ENCODE measurements around the gene LGALSL.
A peak's percentile ranks its signal among the peaks of the same experiment; 100 is the strongest.
"Not testable (repeated sequence)": the region's sequence is repeated elsewhere in the genome, so short reads cannot be mapped to it uniquely, and the experiment has no call there.

LGALSL gene

DNA sequence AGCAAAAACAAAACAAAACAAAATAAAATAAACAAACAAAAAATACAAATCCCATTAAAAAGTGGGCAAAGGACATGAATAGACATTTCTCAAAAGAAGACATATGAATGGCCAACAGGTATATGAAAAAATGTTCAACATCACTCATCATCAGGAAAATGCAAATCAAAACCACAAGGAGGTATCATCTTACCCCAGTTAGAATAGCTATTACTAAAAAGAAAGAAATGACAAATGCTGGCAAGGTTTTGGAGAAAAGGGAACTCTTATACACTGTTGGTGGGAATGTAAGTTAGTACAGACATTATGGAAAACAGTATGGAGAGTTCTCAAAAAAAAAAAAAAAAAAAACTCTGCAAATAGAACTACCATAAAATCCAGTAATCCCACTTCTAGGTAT is 8.0 kb upstream of the LGALSL start:
- not testable (repeated sequence) for DNase-seq

GRCh38 chr2:64447317-64448040 is 6.5 kb upstream of the LGALSL start:
- no peak for DNase-seq

- DNase-seq: no peak
Observed at GRCh38 chr2:64448041-64448426, 5.9 kb upstream of the LGALSL start.

GRCh38 chr2:64451051-64451450 is 2.9 kb upstream of the LGALSL start:
- no peak for DNase-seq

DNA sequence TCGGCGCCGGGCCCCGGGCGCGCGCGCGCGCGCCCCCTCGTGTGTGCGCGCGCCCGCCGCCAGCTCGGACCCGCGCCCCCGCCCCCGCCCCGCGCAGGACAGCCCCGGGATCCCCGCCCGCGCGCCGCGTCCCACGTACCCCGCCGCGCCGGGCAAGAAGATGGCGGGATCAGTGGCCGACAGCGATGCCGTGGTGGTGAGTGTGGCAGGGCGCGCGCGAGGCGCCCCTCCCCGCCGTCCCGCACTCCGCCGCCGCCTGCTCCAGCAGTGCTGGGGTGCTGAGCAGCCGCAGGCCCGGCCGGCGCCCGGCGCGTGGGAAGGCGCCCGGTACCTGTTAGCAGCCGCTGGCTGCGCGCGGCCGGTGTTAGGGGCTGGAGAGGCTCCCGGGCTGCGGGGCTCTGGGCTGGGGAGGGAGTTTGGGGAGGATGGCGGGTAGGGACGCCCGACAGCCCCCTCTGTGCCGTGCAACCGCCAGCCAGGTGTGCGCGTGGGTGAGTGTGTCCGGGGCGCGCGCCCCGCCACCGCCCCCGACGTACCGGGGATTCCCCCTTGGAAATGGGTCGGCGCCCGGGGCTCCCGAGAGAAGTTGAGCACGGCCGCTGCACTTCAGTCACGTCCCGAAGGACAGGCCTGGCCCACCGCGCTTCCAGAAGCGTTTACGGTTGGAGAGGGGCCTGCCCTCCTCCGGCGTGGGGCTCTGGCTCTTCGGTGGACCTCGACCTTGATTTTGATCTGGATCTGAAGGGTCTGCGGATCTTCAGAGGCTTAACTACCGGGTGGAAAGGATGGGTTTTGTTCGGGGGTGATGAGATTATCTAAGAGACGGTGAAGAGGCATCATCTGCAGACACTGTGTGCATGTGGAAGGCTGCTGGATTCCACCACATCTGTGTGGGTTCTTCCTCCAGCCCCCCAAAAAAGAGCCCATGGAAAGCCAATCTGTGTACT is 697 bp downstream of the LGALSL start:
- peak in 1 of 2 donors; percentile 39 for DNase-seq

- no peak for DNase-seq
Observed at GRCh38 chr2:64455545-64455944, 1.6 kb downstream of the LGALSL start.

DNA sequence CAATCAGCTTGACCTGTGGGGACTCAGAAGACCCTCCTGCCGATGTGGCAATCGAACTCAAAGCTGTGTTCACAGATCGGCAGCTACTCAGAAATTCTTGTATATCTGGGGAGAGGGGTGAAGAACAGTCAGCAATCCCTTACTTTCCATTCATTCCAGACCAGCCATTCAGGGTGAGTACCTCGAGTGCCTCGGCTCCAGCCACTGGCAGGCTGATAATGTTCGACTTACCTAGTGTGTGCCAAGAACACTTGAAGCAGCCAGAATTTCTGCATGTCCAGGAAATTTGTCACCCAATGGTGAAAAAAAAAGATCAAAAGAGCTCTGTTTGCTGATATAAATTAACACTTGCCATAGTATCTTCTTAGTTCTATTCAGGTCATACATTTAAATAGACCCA is 2.3 kb downstream of the LGALSL start:
- DNase-seq: no peak

GRCh38 chr2:64457524-64457923 is 3.6 kb downstream of the LGALSL start:
- peak in 1 of 2 donors; percentile 3 for DNase-seq

GRCh38 chr2:64459575-64459974 is 5.6 kb downstream of the LGALSL start:
- DNase-seq: no peak

- no peak for DNase-seq
Observed at GRCh38 chr2:64460330-64460729, 6.4 kb downstream of the LGALSL start.

DNA sequence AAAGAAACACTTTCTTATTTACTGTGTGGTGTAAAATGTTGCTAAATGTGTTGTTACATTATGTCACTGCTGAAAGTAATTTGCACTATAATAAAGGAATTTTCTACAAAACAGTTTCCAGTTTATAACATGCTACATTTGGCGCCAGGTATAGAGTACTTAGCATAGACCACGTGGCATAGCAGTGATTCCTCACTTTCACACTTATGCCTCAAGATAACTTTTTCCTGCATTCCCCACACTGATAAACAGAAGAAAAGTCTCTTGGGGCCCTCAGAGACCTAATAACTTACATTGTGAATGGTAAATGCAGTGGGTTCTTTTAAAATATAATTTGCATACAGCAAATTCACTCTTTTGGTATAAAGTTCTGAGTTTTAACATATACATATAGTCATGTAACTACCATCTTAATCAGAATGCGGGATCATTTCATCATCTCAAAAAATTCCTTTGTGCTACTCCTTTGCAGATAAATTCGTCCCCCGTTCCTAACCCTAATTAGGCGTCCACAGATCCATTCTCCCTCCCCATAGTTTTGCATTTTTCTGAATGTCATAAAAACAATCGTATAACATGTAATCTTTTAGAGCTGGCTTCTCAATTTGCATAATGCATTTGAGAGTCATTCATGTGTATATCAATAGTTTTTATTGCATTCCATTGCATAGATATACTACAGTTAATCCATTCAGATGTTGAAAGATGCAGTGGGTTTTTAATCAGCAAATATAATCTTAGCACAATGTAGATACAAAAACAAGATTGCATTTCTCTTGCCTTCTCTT is 7.5 kb downstream of the LGALSL start:
- no peak for DNase-seq

GRCh38 chr2:64462171-64462570 is 8.2 kb downstream of the LGALSL start:
- no peak for DNase-seq

DNA sequence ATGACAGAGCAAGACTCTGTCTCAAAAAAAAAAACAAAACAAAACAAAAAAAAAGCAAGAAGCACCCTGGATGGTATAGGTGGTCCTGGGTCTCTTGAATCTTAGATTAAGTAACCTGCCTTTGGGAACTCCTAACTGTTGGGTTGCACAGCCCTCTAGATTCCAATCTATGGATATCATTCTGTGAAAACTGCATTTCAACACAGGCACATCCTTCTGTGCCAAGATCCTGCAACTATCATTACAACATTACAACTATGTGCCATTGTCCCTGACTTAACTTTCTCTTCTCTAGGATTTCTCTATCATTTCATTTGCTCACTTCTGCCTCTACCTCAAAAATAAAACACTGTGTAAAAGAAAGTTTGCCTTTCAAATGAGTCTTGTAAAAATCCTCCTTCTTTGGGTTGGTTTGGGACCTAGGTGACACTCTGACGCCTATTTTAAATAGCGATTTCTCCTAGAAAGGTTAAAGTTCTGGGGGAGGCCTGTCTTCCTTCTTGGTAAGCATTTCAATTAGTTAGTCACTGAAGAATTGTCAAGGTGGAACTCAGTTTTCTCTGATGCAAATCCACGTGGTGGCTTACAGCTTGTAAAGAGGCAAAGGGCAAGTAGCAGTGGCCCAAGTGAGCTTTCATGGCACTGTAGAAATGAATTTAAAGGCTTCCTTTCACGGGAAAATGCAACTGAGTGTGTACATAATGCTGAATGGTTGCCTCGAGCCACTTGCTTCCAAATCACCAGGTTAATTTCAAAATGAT is 9.2 kb downstream of the LGALSL start:
- no peak for DNase-seq

DNA sequence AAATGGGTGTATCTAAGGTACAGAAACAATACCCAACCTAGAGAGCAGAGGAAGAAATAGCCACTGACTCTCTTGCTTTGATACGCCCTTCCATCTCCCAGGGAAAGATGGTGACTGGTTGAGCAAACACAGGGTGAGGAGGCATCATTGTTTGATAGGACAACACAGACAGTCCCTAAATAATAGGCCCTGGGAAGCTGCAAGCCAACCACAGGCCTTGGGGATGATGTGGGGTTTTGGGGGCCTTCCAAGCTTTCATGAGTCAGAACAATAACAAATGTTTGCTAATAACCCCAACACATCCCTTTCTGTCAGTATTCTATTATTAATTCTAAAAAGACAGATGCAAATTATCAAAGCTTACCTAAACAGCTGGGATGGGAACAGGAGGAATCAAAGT is 9.8 kb downstream of the LGALSL start:
- DNase-seq: no peak

DNA sequence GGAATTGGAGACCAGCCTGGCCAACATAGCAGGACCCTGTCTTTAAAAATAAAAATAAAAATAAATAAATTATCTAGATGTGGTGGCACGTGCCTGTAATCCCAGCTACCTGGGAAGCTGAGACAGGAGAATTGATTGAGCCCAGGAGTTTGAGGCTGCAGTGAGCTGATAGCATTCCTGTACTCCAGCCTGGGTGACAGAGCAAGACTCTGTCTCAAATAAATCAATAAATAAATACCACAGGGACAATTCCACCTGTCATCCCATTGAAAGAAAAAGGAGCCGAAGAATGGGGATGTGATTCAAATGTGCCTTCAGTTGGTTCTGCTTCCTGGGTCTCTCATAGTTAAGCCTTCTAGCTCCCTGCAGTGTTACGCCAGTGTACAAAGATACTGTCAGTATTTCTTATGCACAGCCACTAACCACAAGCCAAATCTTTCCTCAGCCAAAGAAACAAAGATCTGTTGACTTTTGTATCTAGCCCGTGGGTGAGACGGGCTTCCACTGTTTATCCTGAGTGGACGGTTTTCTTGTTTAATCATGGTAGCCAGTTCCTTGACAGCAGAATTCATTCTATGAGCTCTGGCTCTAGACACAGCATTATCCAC is 12.6 kb downstream of the LGALSL start:
- DNase-seq: no peak

DNA sequence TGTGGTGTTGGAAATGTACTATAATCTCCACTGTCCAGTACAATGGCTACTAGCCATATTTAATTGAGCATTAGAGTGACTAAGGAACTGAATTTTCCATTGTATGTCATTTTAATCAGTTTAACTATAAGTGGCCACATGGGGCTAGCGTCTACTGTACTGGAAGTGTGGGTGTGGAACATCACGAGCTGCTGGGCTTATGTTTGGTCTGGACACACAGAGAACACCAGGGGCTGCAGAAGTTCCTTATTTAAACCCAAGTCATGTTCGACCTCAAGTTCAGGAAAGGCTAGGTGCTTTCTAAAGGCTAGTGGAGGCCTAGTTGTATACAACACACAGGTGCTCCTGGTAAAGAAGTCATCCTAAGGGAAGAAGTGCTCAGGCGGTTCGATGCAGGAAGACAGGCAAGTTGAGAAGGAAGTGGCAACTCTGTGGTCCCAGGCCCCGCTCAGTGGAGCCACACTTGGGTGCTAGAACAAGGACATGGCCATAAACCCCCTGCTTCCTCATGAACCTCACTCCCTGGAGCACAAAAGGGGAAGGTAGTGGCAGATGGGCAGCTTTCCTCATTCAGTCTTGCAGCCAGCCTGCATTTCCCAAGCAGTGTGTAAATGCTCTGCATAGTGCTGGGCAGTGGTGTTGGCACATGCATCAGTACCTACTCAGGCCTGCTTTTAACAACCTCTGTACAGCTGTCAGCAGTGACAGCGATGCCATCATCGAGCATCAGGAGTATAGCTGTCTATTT is 13.3 kb downstream of the LGALSL start:
- no peak for DNase-seq

DNA sequence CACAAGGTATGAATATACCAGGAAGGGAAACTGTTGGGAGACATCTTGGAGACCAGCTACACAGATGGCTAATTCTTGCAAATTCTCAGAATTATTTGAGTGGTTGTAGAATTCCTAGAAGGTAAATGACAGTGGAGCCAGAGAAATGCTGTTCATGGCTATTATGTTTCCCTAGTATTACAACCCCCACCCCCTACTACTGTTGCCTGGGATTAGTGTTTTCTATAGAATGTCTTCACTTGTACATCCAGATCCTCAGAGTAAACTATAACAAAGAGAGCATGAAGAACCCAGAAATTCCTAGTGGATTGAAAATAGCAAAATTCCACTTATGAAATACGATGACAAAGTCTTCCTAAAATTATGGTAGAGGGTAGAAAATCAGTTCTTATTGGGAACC is 15.3 kb downstream of the LGALSL start:
- DNase-seq: no peak

DNA sequence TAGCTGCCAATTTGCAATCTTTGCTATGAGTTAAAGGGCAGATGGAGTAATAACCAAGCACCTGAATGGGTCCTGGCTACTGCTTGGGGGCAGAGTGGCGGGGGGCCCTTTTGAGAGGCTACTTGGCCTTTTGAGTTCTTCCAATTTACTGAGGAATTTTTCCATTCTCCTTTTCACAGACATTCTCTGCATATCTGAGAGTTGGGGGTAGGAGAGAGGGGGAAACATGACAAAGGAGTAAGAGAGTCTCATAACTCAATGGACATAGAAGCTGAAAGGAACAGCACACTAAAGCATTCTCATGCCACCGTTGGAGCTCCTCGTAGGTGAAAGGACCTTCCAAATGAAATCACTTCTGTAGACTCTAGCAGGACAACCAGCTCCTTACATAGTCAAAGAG is 16.1 kb downstream of the LGALSL start:
- DNase-seq: no peak

GRCh38 chr2:64470766-64471295 is 16.9 kb downstream of the LGALSL start:
- DNase-seq: no peak

DNA sequence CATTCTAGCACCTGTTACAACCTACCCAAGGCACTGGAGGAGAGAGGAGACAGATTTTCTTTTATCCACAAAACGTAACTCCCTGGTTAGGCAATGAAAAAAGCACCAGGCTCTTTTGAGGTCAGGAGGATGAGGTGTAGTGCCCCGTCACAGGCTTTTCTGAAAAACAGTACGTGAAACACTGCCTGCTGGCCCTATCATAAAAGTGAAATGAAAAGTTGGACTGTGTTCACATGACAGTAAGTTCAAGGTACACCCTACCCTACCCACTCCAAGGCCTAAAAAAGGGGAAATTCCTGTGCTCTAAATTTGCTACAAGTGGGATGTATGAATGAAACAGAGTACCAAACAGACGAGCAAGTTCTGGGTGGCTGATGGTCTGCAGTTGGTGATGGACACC is 17.6 kb downstream of the LGALSL start:
- no peak for DNase-seq

- no peak for DNase-seq
Observed at GRCh38 chr2:64472881-64473280, 18.9 kb downstream of the LGALSL start.

Measured in bone marrow (tissue), 2 donors.